Measurements from ENCODE around the gene IQSEC1. TPM values are rescaled to one million over a fixed set of nuclear protein-coding genes. Genes with fewer than 3 reads are reported as not detected.
A peak's percentile ranks its signal among the peaks of the same experiment; 100 is the strongest.
"Not testable (repeated sequence)": the region's sequence is repeated elsewhere in the genome, so short reads cannot be mapped to it uniquely, and the experiment has no call there.

Gene IQSEC1
- total RNA-seq, 2 donors from 2014 or later = 22.7 to 24.5 TPM

DNA sequence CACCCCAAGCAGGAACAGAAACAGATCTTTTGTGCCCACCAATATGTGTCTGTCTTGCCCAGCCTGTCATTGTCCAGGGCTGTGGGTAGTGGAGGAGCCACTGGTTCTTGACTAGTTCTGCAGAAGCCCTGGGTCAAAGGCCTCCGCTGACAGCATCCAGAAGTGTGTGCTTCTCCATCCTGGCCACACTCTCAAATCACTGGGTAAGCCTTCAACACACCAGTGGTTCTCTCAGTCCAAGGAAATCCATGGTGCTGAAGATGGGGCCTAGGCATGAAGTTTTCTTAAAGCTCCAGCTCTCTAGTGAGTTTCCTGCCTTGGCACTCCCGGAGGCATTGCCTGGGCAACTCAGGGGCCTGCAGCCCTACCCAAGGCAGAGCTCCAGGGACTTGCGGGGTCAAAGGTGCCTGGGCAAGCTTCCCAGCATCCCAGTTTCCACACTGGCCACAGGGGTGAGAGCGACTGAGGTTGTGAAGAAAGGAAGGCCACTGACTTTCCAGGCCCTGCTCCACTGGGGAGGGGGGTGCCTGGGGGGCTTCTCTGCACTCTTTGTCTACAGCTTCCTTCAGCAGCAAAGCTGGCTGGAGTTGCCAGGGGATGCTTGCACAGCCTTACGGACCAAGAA lies 193.9 kb downstream of the IQSEC1 start:
- H3K9ac ChIP-seq (ENCODE audit: extremely low read depth, low read length, poor library complexity, severe bottlenecking) = no peak overlapping the region
- Mint-ChIP-seq H3K36me3 (ENCODE audit: low read depth) (no peaks in the 10 kb centered on the region), H3K9me3 (peaks cover 8% of the 10 kb centered on the region), H3K27me3 (ENCODE audit: insufficient read depth) (peaks cover 35% of the 10 kb centered on the region), H3K4me1 (peaks cover 10% of the 10 kb centered on the region), H3K27ac (no peak overlapping the region), H3K4me3 (no peak overlapping the region)
- no peaks in the 10 kb centered on the region for H3K36me3 ChIP-seq (ENCODE audit: control insufficient read depth, insufficient read depth, low read length)
- no peak overlapping the region for H3K4me3 ChIP-seq (ENCODE audit: low read length)
- TF ChIP-seq, protein P1, sequence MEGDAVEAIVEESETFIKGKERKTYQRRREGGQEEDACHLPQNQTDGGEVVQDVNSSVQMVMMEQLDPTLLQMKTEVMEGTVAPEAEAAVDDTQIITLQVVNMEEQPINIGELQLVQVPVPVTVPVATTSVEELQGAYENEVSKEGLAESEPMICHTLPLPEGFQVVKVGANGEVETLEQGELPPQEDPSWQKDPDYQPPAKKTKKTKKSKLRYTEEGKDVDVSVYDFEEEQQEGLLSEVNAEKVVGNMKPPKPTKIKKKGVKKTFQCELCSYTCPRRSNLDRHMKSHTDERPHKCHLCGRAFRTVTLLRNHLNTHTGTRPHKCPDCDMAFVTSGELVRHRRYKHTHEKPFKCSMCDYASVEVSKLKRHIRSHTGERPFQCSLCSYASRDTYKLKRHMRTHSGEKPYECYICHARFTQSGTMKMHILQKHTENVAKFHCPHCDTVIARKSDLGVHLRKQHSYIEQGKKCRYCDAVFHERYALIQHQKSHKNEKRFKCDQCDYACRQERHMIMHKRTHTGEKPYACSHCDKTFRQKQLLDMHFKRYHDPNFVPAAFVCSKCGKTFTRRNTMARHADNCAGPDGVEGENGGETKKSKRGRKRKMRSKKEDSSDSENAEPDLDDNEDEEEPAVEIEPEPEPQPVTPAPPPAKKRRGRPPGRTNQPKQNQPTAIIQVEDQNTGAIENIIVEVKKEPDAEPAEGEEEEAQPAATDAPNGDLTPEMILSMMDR (conservative IDR thresholded peaks at IDR 0.05) = no peak
- WGBS, 2 experiments (ENCODE audit: insufficient coverage in 1 of 2, insufficient read length in 1 of 2) = 93 to 100% methylated on average over 1 to 5 of the region's 5 CpGs
- no peaks in the 10 kb centered on the region for H3K9me3 ChIP-seq (ENCODE audit: control insufficient read depth, low read length)
- H3K4me1 ChIP-seq (ENCODE audit: control insufficient read depth, insufficient read depth, low read length) = no peaks in the 10 kb centered on the region
- no peak overlapping the region for H3K27ac ChIP-seq (ENCODE audit: low read depth, low read length)
- no peak for DNase-seq
- no peaks in the 10 kb centered on the region for H3K27me3 ChIP-seq (ENCODE audit: control insufficient read depth, insufficient read depth, low read length, poor library complexity, severe bottlenecking)

DNA sequence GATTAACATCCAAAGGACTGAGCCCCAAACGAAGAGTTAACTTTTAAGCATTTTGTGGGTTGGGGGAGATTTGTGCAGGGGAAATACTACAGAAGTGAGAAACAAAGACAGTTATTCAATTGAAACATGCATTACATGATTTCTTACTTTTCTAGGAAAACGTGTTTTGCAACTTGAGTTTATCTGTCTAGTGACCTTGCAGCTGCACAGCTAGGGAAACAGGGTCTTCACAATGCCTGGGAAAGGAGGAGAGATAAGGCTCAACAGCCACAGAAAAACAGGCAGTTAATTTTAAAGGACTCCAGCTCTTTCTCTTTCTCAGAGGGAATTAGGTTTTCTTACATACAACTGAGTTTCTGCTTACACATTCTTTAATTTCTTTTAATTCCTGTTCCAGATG lies 194.5 kb downstream of the IQSEC1 start:
- not testable (repeated sequence) for DNase-seq; H3K9me3 Mint-ChIP-seq; H3K9me3 ChIP-seq (ENCODE audit: control insufficient read depth, low read length); H3K27me3 ChIP-seq (ENCODE audit: control insufficient read depth, insufficient read depth, low read length, poor library complexity, severe bottlenecking); H3K4me1 ChIP-seq (ENCODE audit: control insufficient read depth, insufficient read depth, low read length); H3K4me3 Mint-ChIP-seq; H3K9ac ChIP-seq (ENCODE audit: extremely low read depth, low read length, poor library complexity, severe bottlenecking); H3K36me3 Mint-ChIP-seq (ENCODE audit: low read depth); H3K36me3 ChIP-seq (ENCODE audit: control insufficient read depth, insufficient read depth, low read length); H3K27ac ChIP-seq (ENCODE audit: low read depth, low read length); H3K27ac Mint-ChIP-seq; H3K4me3 ChIP-seq (ENCODE audit: low read length)
- peaks cover 38% of the 10 kb centered on the region for H3K27me3 Mint-ChIP-seq (ENCODE audit: insufficient read depth)
- H3K4me1 Mint-ChIP-seq = peaks cover 13% of the 10 kb centered on the region
- 82 to 90% methylated on average over 1 to 2 of the region's 2 CpGs for WGBS, 2 experiments (ENCODE audit: insufficient coverage in 1 of 2, insufficient read length in 1 of 2)

DNA sequence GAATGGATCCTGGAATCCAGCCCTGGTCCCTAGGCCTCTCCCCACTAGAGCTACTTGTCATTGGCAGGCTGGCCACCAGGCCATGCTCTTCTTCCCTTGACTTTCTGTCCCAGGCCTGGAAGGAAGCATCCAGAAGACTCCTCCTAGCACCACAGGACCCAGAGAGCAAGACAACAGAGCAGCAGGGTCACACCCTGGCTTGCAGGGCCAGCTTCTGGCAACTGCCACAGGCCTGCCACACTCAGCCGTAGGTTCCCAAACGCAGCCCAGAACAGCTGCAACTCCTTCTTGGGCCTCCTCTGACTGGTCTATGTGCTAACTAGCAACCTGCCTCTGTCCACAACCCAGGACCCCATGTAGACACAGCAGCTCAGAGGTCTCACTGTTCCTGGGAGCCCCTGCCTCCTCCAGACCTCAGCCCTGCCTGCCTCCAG lies 195.1 kb downstream of the IQSEC1 start:
- Mint-ChIP-seq H3K4me3 (no peak overlapping the region), H3K4me1 (peaks cover 13% of the 10 kb centered on the region), H3K36me3 (ENCODE audit: low read depth) (no peaks in the 10 kb centered on the region), H3K9me3 (peaks cover under 1% of the 10 kb centered on the region), H3K27me3 (ENCODE audit: insufficient read depth) (peaks cover 41% of the 10 kb centered on the region), H3K27ac (no peak overlapping the region)
- Histone ChIP-seq H3K27me3 (ENCODE audit: control insufficient read depth, insufficient read depth, low read length, poor library complexity, severe bottlenecking) (no peaks in the 10 kb centered on the region), H3K27ac (ENCODE audit: low read depth, low read length) (no peak overlapping the region), H3K36me3 (ENCODE audit: control insufficient read depth, insufficient read depth, low read length) (no peaks in the 10 kb centered on the region), H3K9ac (ENCODE audit: extremely low read depth, low read length, poor library complexity, severe bottlenecking) (no peak overlapping the region), H3K9me3 (ENCODE audit: control insufficient read depth, low read length) (no peaks in the 10 kb centered on the region), H3K4me1 (ENCODE audit: control insufficient read depth, insufficient read depth, low read length) (no peaks in the 10 kb centered on the region), H3K4me3 (ENCODE audit: low read length) (no peak overlapping the region)
- 65 to 92% methylated on average over 2 of the region's 2 CpGs for WGBS, 2 experiments (ENCODE audit: insufficient coverage in 1 of 2, insufficient read length in 1 of 2)
- peak; percentile 71 for DNase-seq
- TF ChIP-seq, protein P1 (conservative IDR thresholded peaks at IDR 0.05) = peak; percentile 45

DNA sequence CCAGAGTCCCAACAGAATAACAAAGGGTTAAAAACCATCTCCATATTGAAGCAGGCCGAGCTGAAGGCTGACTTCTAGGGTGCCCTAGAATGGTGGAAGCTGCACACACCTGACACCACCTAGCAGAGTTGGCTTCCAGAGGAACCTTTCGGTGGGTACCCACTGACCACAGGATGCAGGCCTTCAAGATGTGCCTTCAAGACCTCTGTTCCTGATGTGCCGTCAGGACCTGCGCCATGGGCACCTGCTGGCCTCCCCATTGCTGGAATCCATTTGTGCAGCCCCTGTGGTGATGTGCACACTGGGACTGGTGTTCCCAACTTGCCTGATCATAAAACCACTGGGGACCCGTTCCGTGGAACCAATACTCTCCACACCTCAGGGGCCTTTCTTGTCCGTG lies 196.2 kb downstream of the IQSEC1 start:
- Mint-ChIP-seq H3K27me3 (ENCODE audit: insufficient read depth) (peaks cover 49% of the 10 kb centered on the region), H3K36me3 (ENCODE audit: low read depth) (no peaks in the 10 kb centered on the region), H3K9me3 (no peaks in the 10 kb centered on the region), H3K4me3 (no peak overlapping the region), H3K4me1 (peaks cover 13% of the 10 kb centered on the region), H3K27ac (no peak overlapping the region)
- TF ChIP-seq, protein P1 (conservative IDR thresholded peaks at IDR 0.05) = no peak
- Histone ChIP-seq H3K4me1 (ENCODE audit: control insufficient read depth, insufficient read depth, low read length) (no peaks in the 10 kb centered on the region), H3K4me3 (ENCODE audit: low read length) (no peak overlapping the region), H3K36me3 (ENCODE audit: control insufficient read depth, insufficient read depth, low read length) (no peaks in the 10 kb centered on the region), H3K9ac (ENCODE audit: extremely low read depth, low read length, poor library complexity, severe bottlenecking) (no peak overlapping the region), H3K27me3 (ENCODE audit: control insufficient read depth, insufficient read depth, low read length, poor library complexity, severe bottlenecking) (no peaks in the 10 kb centered on the region), H3K9me3 (ENCODE audit: control insufficient read depth, low read length) (no peaks in the 10 kb centered on the region), H3K27ac (ENCODE audit: low read depth, low read length) (no peak overlapping the region)
- DNase-seq = no peak
- 88 to 95% methylated on average over 7 of the region's 7 CpGs for WGBS, 2 experiments (ENCODE audit: insufficient coverage in 1 of 2, insufficient read length in 1 of 2)
